DND-41 (cell line): ENCODE results near the gene WDR31.

ENCODE experiments used
- ATAC-seq: fragments of 200-7000 bp; cut with Tn5 transposase; 3 replicates; pipeline ENCODE4 v1.9.1; 2021; ENCODE audit warnings: low read depth; ENCODE audit not compliant: insufficient read depth
- DNase-seq: peaks from one replicate; pipeline ENCODE4 v3.0.0-alpha.2; 2020
- H2AFZ ChIP-seq: 2 replicates; pipeline ENCODE4 v1.6.0; 2012; ENCODE audit warnings: low read depth, low read length
- H3K27ac ChIP-seq: 2 replicates; pipeline ENCODE4 v1.5.1; 2012; ENCODE audit warnings: low read length, inconsistent platforms
- H3K27me3 ChIP-seq: fragments of 200-600 bp; sonication (generic); 2 replicates; pipeline ENCODE4 v1.6.0; 2012; ENCODE audit warnings: low read length, mild to moderate bottlenecking, inconsistent platforms; ENCODE audit not compliant: insufficient read depth, poor library complexity
- H3K36me3 ChIP-seq: 2 replicates; pipeline ENCODE4 v1.5.1; 2012; ENCODE audit warnings: low read length, inconsistent platforms; ENCODE audit not compliant: insufficient read depth
- H3K4me1 ChIP-seq: 2 replicates; pipeline ENCODE4 v1.5.1; 2012; ENCODE audit warnings: mild to moderate bottlenecking, low read length; ENCODE audit not compliant: insufficient read depth
- H3K4me2 ChIP-seq: 2 replicates; pipeline ENCODE4 v1.6.0; 2012; ENCODE audit warnings: mild to moderate bottlenecking, moderate library complexity, low read length, inconsistent platforms; ENCODE audit not compliant: insufficient read depth
- H3K4me3 ChIP-seq, 2 experiments: fragments of 200-600 bp in 1 of 2; shearing (Covaris generic) in 1 of 2; 2 replicates each; pipeline ENCODE4 v1.5.1; 2012 to 2016; ENCODE audit warnings: inconsistent platforms in 2 of 2, low read length in 2 of 2, mild to moderate bottlenecking in 2 of 2, low read depth in 1 of 2, moderate library complexity in 1 of 2
- H3K79me2 ChIP-seq: 2 replicates; pipeline ENCODE4 v1.6.0; 2012; ENCODE audit warnings: low read length, inconsistent platforms; ENCODE audit not compliant: insufficient read depth
- H3K9ac ChIP-seq: 2 replicates; pipeline ENCODE4 v1.6.0; 2012; ENCODE audit warnings: low read depth, mild to moderate bottlenecking, inconsistent platforms, low read length, moderate library complexity
- H3K9me3 ChIP-seq: 2 replicates; pipeline ENCODE4 v1.5.1; 2012; ENCODE audit warnings: low read length, moderate library complexity, mild to moderate bottlenecking, inconsistent platforms; ENCODE audit not compliant: insufficient read depth, severe bottlenecking
- H4K20me1 ChIP-seq: 2 replicates; pipeline ENCODE4 v1.6.0; 2012; ENCODE audit warnings: low read length; ENCODE audit not compliant: insufficient read depth
- CTCF ChIP-seq: IDR thresholded peaks from 2 replicates; pipeline ENCODE4 v1.5.1; 2012; ENCODE audit warnings: borderline replicate concordance, low read length, moderate library complexity, mild to moderate bottlenecking; ENCODE audit not compliant: poor library complexity, severe bottlenecking; ENCODE audit errors: extremely low read depth
- EZH2 ChIP-seq: IDR thresholded peaks from 3 replicates; pipeline ENCODE4 v1.6.1; 2012; ENCODE audit warnings: borderline replicate concordance, low read depth, mild to moderate bottlenecking, moderate library complexity, low read length, inconsistent platforms; ENCODE audit not compliant: severe bottlenecking

Gene WDR31

GRCh38 chr9:113302792-113303418 lies 37.2 kb downstream of the WDR31 start, which contains the start of gene RNF183:
TSS of gene RNF183 (minus strand) at chr9:113303376. CDS start at chr9:113298184, 5,192 bp downstream.
- no peaks in the 10 kb centered on the region for H3K4me1 ChIP-seq
- H3K36me3 ChIP-seq, result no peaks in the 10 kb centered on the region
- no peak within 1 kb of the TSS for H2AFZ ChIP-seq
- H3K27ac ChIP-seq, result no peak within 1 kb of the TSS
- no peak within 1 kb of the TSS for H3K4me3 ChIP-seq
- H3K9ac ChIP-seq, result no peak within 1 kb of the TSS
- no peak within 1 kb of the TSS for H3K4me2 ChIP-seq
- TF ChIP-seq CTCF (no peak), EZH2 (no peak)
- no peaks in the 10 kb centered on the region for H4K20me1 ChIP-seq
- ATAC-seq, result no peak
- no peak for DNase-seq
- H3K9me3 ChIP-seq, result no peaks in the 10 kb centered on the region
- H3K27me3 ChIP-seq, result no peaks in the 10 kb centered on the region
- no peaks in the 10 kb centered on the region for H3K79me2 ChIP-seq

GRCh38 chr9:113301548-113301947 lies 38.5 kb downstream of the WDR31 start:
- Histone ChIP-seq H3K27ac (no peak overlapping the region), H2AFZ (no peak overlapping the region), H3K79me2 (no peaks in the 10 kb centered on the region), H3K27me3 (no peaks in the 10 kb centered on the region), H3K9ac (no peak overlapping the region), H3K9me3 (no peaks in the 10 kb centered on the region), H3K4me3 (no peak overlapping the region), H3K4me1 (no peaks in the 10 kb centered on the region), H3K36me3 (no peaks in the 10 kb centered on the region), H3K4me2 (no peak overlapping the region), H4K20me1 (no peaks in the 10 kb centered on the region)
- TF ChIP-seq CTCF (no peak), EZH2 (no peak)
- ATAC-seq (no peak), DNase-seq (no peak)

- Histone ChIP-seq H3K4me2 (no peak overlapping the region), H3K36me3 (no peaks in the 10 kb centered on the region), H3K4me3 (no peak overlapping the region), H2AFZ (no peak overlapping the region), H3K4me1 (no peaks in the 10 kb centered on the region), H4K20me1 (no peaks in the 10 kb centered on the region), H3K27me3 (no peaks in the 10 kb centered on the region), H3K9ac (no peak overlapping the region), H3K9me3 (no peaks in the 10 kb centered on the region), H3K79me2 (no peaks in the 10 kb centered on the region), H3K27ac (no peak overlapping the region)
- ATAC-seq, result no peak
- no peak for DNase-seq
- no peak for TF ChIP-seq EZH2
- TF ChIP-seq CTCF, result no peak
Observed at GRCh38 chr9:113299800-113300292, 40.2 kb downstream of the WDR31 start.
